H54 (cell line): ENCODE data around the gene GAS2.
A peak's percentile ranks its signal among the peaks of the same experiment; 100 is the strongest.

Experiments
- DNase-seq: peaks from one replicate; pipeline ENCODE4 v3.0.0; 2011; ENCODE audit warnings: low spot score, mixed read lengths; ENCODE audit not compliant: insufficient read length
- FAIRE-seq: peaks from 3 replicates; lab custom pipeline; 2011; peaks lifted over from hg19 to GRCh38; lab: Jason Lieb, UNC
- POLR2A ChIP-seq: IDR thresholded peaks from 2 replicates; pipeline ENCODE4 v1.6.1; 2011; ENCODE audit warnings: low read depth, mild to moderate bottlenecking, low read length

The GAS2 gene

DNA sequence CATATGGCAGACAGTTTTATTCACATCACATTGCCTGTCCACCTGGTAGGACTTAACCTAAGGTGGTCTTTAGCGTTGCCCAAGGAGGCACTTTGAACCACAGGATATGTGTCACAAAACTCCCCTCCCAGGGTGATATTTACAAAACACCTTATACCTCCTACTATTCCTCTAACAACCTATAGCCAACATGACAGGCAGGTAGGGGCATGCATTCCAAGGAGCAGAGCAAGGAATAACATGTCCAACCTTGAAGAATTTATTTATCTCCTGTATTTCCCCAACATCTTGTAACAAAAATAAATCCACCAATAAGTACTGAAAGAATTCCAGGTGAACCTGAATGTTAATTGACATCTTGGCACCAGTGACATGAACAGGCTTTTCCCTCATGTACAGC lies 102.7 kb downstream of the GAS2 start:
- DNase-seq (no peak), FAIRE-seq (no peak)
- TF ChIP-seq POLR2A, result no peak

DNA sequence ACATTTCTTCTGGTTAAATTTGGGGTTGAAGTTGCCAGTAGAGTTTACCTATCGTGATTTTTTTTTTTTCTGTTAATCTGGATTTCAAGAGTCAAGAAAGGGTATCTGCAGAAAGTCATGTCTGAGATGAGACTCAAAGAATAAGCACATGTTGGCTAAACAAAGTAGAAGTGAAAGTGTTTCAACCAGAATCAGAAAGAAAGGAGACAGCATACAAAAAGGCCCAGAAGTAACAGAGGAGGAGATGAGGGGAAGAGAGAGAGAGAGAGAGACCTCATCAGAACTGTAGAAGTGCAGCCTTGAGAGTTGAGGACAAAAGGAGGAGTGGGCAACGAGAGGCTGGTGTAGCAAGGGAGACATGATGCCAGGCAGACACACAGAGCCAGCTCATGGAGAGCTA lies 108.3 kb downstream of the GAS2 start:
- no peak for TF ChIP-seq POLR2A
- no peak for FAIRE-seq

GRCh38 chr11:22775248-22775647 lies 108.8 kb downstream of the GAS2 start:
- DNase-seq (no peak), FAIRE-seq (no peak)
- no peak for TF ChIP-seq POLR2A

More for the DNA sequence above, 108.3 kb downstream of the GAS2 start:
- no peak for DNase-seq

DNA sequence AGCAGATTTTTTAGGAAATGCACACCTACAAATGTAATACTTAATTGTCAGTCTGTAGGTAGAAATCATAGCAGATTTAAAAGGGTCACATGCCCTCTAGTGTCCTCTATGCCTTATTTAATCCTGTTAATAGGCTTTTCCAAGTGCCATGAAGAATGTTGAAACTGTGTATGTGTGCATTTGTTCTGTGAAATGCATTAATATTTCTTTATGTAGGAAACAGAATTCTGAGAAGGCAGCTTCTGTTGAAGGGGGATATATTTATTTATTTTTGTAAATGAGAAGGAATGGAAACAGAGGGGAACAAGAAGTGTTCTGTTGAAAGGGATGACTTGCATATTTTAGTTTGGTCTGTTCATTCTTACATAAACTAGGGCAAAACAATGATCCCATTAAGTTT lies 112.2 kb downstream of the GAS2 start:
- no peak for TF ChIP-seq POLR2A
- DNase-seq (no peak), FAIRE-seq (no peak)

DNA sequence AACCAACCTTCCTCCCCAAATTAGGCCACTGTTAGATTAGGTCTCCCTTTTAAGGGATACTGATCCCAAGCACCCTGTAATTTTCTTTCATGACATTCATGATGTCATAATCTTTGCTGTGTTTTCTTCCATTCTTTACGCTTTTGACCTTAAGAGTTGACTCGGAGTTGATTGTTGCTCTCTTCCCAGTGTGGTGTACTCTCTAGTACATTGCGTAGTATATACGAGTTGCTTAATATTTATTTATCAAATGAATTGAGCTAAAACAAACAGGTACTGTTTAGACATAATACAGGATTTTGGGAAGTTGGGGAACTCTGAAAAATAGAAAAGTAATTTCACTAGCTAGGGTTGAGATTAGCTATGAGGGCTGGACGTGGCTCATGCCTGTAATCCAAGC lies 113.4 kb downstream of the GAS2 start:
- FAIRE-seq (no peak), DNase-seq (no peak)
- TF ChIP-seq POLR2A, result no peak

DNA sequence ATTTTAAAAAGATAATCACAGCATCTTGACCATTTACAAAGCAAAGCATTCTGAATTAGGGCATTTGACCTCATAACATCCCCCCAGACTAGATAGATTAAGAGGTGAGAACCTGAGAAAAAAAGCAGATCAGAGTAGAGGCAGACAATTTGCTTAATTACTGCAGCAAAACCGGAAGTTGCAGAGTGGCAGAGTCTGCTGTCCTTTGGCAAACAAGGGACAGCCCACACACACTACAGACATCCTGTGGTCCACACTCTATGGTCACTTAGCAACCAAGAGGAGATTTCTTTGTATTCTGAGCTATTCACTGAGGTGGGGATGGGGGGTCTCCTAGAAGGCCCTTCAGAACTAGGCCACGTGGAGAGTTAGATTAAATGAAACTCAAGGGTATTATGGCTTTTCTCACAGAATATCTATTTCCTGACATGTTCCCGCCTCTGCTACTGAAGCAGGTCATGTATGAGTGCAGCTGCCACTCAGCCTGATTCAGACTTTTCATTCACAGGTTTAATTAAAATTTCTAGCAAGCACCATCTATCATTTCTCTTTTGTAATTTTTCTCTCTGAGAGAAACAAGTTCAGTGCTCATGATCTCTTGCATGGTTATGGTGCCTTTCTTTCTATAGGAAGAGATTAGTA lies 114.7 kb downstream of the GAS2 start:
- no peak for FAIRE-seq
- no peak for DNase-seq
- TF ChIP-seq POLR2A, result no peak

GRCh38 chr11:22785251-22785650 lies 118.8 kb downstream of the GAS2 start:
- FAIRE-seq, result no peak
- no peak for TF ChIP-seq POLR2A

GRCh38 chr11:22786475-22786874 lies 120.1 kb downstream of the GAS2 start:
- DNase-seq (no peak), FAIRE-seq (no peak)
- TF ChIP-seq POLR2A, result no peak

More at GRCh38 chr11:22785251-22785650, 118.8 kb downstream of the GAS2 start:
- DNase-seq, result no peak

DNA sequence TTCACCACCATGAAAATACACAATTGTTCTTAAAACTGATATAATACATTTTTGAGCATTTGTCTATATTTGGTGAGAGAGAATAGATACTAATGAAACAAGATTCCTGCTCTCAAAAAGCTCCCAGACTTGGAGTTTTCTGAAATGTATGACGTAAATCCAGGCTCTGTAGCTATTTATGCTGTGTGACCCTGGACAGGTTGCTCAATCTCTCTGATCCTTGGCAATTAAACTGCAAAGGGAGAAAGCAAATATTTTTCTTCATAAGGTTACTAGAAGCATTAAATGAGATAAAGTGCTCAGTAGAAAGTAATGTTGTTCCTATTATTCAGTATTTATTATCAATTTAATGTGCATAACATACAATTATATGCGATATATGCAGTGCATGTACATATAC lies 120.6 kb downstream of the GAS2 start:
- no peak for DNase-seq
- no peak for FAIRE-seq
- TF ChIP-seq POLR2A, result no peak

DNA sequence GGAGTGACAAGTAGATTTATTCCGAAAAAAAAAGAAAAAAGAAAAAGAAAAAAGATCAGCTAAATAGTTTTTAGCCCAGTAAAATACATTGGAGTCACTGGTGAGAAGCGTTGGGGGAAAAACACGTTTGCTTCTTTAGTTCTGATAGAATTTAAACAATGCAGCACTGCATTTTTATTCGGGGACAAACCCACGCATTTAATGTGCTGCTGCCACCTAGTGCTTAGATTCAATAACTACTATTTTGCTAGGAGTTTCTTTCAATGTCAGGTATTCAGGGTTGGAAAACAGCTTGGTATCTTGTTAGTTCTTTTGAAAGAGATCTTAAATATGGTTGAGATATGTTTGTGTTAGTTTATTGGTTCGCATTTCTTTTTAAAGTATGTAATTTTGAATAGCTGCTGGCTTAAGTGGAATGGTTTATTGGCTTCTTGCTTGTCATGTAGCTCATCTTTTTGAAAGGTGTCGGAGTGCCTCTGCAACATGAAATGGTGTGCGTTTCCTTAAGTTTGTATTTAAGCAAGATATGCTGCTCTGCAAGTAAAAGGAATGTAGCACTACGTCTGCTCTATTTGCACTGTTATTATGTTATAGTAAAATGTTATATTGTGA lies 121.2 kb downstream of the GAS2 start:
- FAIRE-seq (peak; percentile 94), DNase-seq (no peak)
- TF ChIP-seq POLR2A, result no peak

DNA sequence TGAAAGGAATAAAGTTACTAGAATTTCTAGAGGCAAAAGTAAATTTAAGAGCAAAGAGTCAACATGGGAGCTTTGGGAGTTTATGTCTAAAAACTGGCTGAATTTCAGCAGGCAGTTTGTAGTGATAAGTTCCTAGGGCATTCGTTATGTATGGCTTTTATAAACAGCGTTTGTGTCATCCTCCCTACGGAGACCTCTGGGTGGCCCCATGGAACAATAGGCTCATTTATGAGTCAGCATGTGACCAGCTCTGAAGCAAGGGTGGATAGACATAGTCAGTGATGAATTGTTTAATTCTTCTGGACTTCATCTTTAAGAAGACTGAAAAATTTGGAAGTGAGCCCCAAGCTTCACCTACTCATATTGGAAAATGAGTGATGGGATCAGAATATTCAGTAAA lies 126.1 kb downstream of the GAS2 start:
- DNase-seq (peak; percentile 23), FAIRE-seq (peak; percentile 98)
- no peak for TF ChIP-seq POLR2A

DNA sequence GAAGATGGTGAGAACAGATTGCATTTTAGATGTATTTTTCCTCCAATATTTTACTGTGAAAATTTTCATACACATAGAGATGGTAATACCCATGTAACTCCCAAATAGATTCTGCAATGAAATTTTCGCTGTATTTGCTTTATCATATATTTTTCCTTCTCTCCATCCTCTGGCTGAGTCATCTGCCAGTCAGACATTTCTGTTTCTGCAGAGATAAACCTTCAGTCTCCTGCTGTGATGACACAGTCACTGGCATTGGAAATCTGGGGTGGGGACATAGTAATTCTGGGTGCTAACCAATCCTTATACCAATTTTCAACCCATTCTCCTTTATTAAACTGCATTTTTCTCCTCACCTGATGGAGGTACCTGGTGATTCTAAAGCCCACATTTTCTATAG lies 129.5 kb downstream of the GAS2 start:
- DNase-seq (no peak), FAIRE-seq (peak; percentile 76)
- no peak for TF ChIP-seq POLR2A

DNA sequence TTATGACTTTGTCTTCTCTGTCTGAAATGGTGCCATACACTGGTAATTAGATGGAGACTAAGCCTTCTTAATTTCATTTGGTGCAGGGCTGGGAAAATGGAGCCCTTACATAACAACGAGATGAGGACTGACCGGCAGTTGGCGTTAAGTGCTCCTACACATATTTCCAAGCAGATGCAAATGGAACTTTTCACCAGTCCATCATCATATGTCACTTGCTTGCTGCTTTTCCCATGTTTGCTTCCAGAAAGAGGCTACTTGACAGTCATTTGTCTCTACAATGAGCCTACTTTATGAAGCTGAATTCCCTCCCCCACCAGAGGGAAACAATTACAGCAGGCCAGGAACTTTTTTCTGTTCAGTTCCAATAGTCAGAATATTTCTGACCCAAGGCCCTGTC lies 130.6 kb downstream of the GAS2 start:
- no peak for TF ChIP-seq POLR2A
- no peak for DNase-seq
- no peak for FAIRE-seq

GRCh38 chr11:22798901-22799300 lies 132.5 kb downstream of the GAS2 start:
- FAIRE-seq, result no peak
- TF ChIP-seq POLR2A, result no peak
- DNase-seq, result no peak

GRCh38 chr11:22800482-22800881 lies 134.1 kb downstream of the GAS2 start:
- no peak for DNase-seq
- FAIRE-seq, result no peak
- no peak for TF ChIP-seq POLR2A

DNA sequence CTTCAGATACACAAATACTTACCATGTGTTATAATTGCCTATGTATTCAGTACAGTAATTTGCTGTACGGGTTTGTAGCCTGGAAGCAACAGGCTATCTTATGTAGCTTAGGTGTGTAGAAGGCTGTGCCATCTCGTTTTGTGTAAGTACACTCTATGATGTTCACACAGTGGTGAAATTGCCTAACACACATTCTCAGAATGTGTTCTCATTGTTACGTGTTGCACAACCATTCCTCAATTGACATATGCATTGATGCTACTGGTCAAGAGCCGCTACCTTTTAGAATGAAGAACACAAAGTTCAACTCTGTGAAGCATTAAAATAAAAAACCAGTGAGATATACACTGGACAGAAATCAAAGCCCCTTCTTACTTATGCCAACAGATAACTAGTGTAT lies 136.4 kb downstream of the GAS2 start:
- no peak for DNase-seq
- no peak for FAIRE-seq
- no peak for TF ChIP-seq POLR2A
